GM19455 (cell line): ENCODE data around the gene LYSMD3.
"Not testable (repeated sequence)": the region's sequence is repeated elsewhere in the genome, so short reads cannot be mapped to it uniquely, and the experiment has no call there.

ENCODE experiments used
- ATAC-seq: cut with Tn5 transposase; IDR thresholded peaks from one replicate; pipeline ENCODE4 v1.9.1; 2021; ENCODE audit not compliant: unreplicated experiment

LYSMD3 gene

GRCh38 chr5:90529194-90529938 lies at the start of gene LYSMD3:
Gene LYSMD3, minus strand, starts transcription at chr5:90529584. Its CDS starts 4,295 bp downstream, at chr5:90525289.
- peak; percentile 91 for ATAC-seq

- ATAC-seq: not testable (repeated sequence)
These were observed 47.2 kb upstream of the LYSMD3 start for GRCh38 chr5:90576566-90576965.

- ATAC-seq: no peak
These were observed 46.3 kb upstream of the LYSMD3 start for GRCh38 chr5:90575712-90576111.

GRCh38 chr5:90571147-90571773 lies 41.9 kb upstream of the LYSMD3 start:
- no peak for ATAC-seq

- no peak for ATAC-seq
These were observed 40.6 kb upstream of the LYSMD3 start for GRCh38 chr5:90570034-90570433.

GRCh38 chr5:90569084-90569483 lies 39.7 kb upstream of the LYSMD3 start:
- peak; percentile 82 for ATAC-seq

GRCh38 chr5:90565491-90565890 lies 36.1 kb upstream of the LYSMD3 start:
- no peak for ATAC-seq

- no peak for ATAC-seq
These were observed 33.7 kb upstream of the LYSMD3 start for GRCh38 chr5:90563108-90563507.

- ATAC-seq: no peak
These were observed 33.0 kb upstream of the LYSMD3 start for GRCh38 chr5:90562341-90562740.

- no peak for ATAC-seq
These were observed 32.4 kb upstream of the LYSMD3 start for GRCh38 chr5:90561766-90562165.

GRCh38 chr5:90560771-90561170 lies 31.4 kb upstream of the LYSMD3 start:
- no peak for ATAC-seq

GRCh38 chr5:90558344-90559192 lies 29.2 kb upstream of the LYSMD3 start, which contains the start of gene ADGRV1:
Gene ADGRV1, plus strand, starts transcription at chr5:90558797. Its CDS starts 99 bp downstream, at chr5:90558896.
- peak; percentile 58 for ATAC-seq

GRCh38 chr5:90557871-90558270 lies 28.5 kb upstream of the LYSMD3 start:
- no peak for ATAC-seq

GRCh38 chr5:90557391-90557790 lies 28.0 kb upstream of the LYSMD3 start:
- ATAC-seq: no peak

GRCh38 chr5:90555666-90556065 lies 26.3 kb upstream of the LYSMD3 start:
- no peak for ATAC-seq

GRCh38 chr5:90554358-90555006 lies 25.1 kb upstream of the LYSMD3 start:
- ATAC-seq: no peak

GRCh38 chr5:90553711-90554110 lies 24.3 kb upstream of the LYSMD3 start:
- ATAC-seq: no peak

GRCh38 chr5:90551376-90551775 lies 22.0 kb upstream of the LYSMD3 start:
- ATAC-seq: no peak

- no peak for ATAC-seq
These were observed 21.6 kb upstream of the LYSMD3 start for GRCh38 chr5:90550963-90551362.

GRCh38 chr5:90549729-90550275 lies 20.4 kb upstream of the LYSMD3 start:
- ATAC-seq: no peak

GRCh38 chr5:90549223-90549622 lies 19.8 kb upstream of the LYSMD3 start:
- ATAC-seq: no peak
